Endodermal cell (in vitro differentiated cells): Measurements from ENCODE around the gene PIK3R5. TPM values are rescaled to one million over a fixed set of nuclear protein-coding genes. Genes with fewer than 3 reads are reported as not detected.

Experiments used
- DNase-seq: peaks from one replicate; pipeline ENCODE4 v3.0.0-alpha.2; 2017
- H3K27ac ChIP-seq: 2 replicates; pipeline ENCODE4 v1.5.1; 2013; ENCODE audit warnings: mild to moderate bottlenecking, low read depth, low read length, moderate library complexity
- H3K27me3 ChIP-seq: 2 replicates; pipeline ENCODE4 v1.6.1; 2013; ENCODE audit warnings: mild to moderate bottlenecking, low read length, moderate library complexity; ENCODE audit not compliant: insufficient read depth, control insufficient read depth, poor library complexity, severe bottlenecking
- H3K36me3 ChIP-seq: 2 replicates; pipeline ENCODE4 v1.7.0; 2013; ENCODE audit warnings: mild to moderate bottlenecking, low read length, moderate library complexity; ENCODE audit not compliant: control insufficient read depth, insufficient read depth
- H3K4me1 ChIP-seq: one replicate; pipeline ENCODE4 v1.7.0; 2013; ENCODE audit warnings: low read length; ENCODE audit not compliant: control insufficient read depth, insufficient read depth
- H3K4me3 ChIP-seq: 2 replicates; pipeline ENCODE4 v1.5.1; 2013; ENCODE audit warnings: mild to moderate bottlenecking, low read length, moderate library complexity
- H3K9ac ChIP-seq: 2 replicates; pipeline ENCODE4 v1.6.1; 2013; ENCODE audit warnings: mild to moderate bottlenecking, low read length, moderate library complexity; ENCODE audit not compliant: poor library complexity, severe bottlenecking; ENCODE audit errors: extremely low read depth
- H3K9me3 ChIP-seq: 2 replicates; pipeline ENCODE4 v1.6.1; 2013; ENCODE audit warnings: mild to moderate bottlenecking, low read length, moderate library complexity; ENCODE audit not compliant: control insufficient read depth
- H3K27ac Mint-ChIP-seq: 2 replicates; pipeline ENCODE4 v1.8.0; 2020; ENCODE audit warnings: mixed read lengths
- H3K27me3 Mint-ChIP-seq: 2 replicates; pipeline ENCODE4 v1.8.0; 2021; ENCODE audit warnings: mild to moderate bottlenecking, mixed read lengths; ENCODE audit not compliant: insufficient read depth
- H3K36me3 Mint-ChIP-seq: 2 replicates; pipeline ENCODE4 v1.8.0; 2020; ENCODE audit warnings: low read depth, mixed read lengths
- H3K4me1 Mint-ChIP-seq: 2 replicates; pipeline ENCODE4 v1.8.0; 2020; ENCODE audit warnings: mixed read lengths
- H3K4me3 Mint-ChIP-seq: 2 replicates; pipeline ENCODE4 v1.8.0; 2020; ENCODE audit warnings: mild to moderate bottlenecking, moderate library complexity, mixed read lengths
- H3K9me3 Mint-ChIP-seq: 2 replicates; pipeline ENCODE4 v1.8.0; 2020; ENCODE audit warnings: mild to moderate bottlenecking, mixed read lengths
- CTCF ChIP-seq: fragments of 200-600 bp; sonication (generic); conservative IDR thresholded peaks from 2 replicates; pipeline ENCODE4 v1.5.0; 2021; ENCODE audit warnings: antibody characterized with exemption, mild to moderate bottlenecking
- WGBS, 2 experiments: methylation state at CpG; one replicate each; pipeline versions ENCODE4 v1.1.5 to v1.1.7; 2013; ENCODE audit warnings: missing lambda C conversion rate in 2 of 2, mixed read lengths in 1 of 2; ENCODE audit not compliant: insufficient coverage in 1 of 2, insufficient read length in 1 of 2; 5-methylcytosine and 5-hydroxymethylcytosine counted together
- total RNA-seq, 2 donors: library from RNA; stranded (reverse); fragmentation: NEBNext Ultra II Directional in 1 of 2; extraction: Animal tissue kit (Norgen Biotek cat#: 25700) in 1 of 2; gene quantifications; 2 replicates in 1 of 2; 3 replicates in 1 of 2; pipeline ENCODE4 v1.2.1, GENCODE V29; 2021

Gene PIK3R5
- total RNA-seq, 2 donors from 2014 or later: 10.4 to 37.0 TPM

GRCh38 chr17:8884336-8884990 is 81.0 kb downstream of the PIK3R5 start:
- TF ChIP-seq CTCF: no peak
- no peak overlapping the region for H3K27ac ChIP-seq
- H3K9me3 ChIP-seq: no peaks in the 10 kb centered on the region
- no peak overlapping the region for H3K9ac ChIP-seq
- Mint-ChIP-seq H3K4me1 (peaks cover 6% of the 10 kb centered on the region), H3K36me3 (peaks cover 8% of the 10 kb centered on the region), H3K9me3 (no peaks in the 10 kb centered on the region), H3K4me3 (no peak overlapping the region), H3K27me3 (peaks cover 2% of the 10 kb centered on the region), H3K27ac (no peak overlapping the region)
- WGBS, 2 experiments: 91 to 95% methylated on average over 10 to 16 of the region's 16 CpGs
- peaks cover 2% of the 10 kb centered on the region for H3K4me1 ChIP-seq
- no peaks in the 10 kb centered on the region for H3K27me3 ChIP-seq
- peak; percentile 50 for DNase-seq
- H3K36me3 ChIP-seq: peaks cover 6% of the 10 kb centered on the region
- no peak overlapping the region for H3K4me3 ChIP-seq

- H3K27me3 ChIP-seq: no peaks in the 10 kb centered on the region
- no peak for DNase-seq
Measured at GRCh38 chr17:8883353-8883752, 82.2 kb downstream of the PIK3R5 start.

GRCh38 chr17:8881606-8882005 is 83.9 kb downstream of the PIK3R5 start:
- H3K27ac Mint-ChIP-seq: no peak overlapping the region
- H3K27me3 Mint-ChIP-seq: peaks cover 2% of the 10 kb centered on the region
- Histone ChIP-seq H3K9me3 (no peaks in the 10 kb centered on the region), H3K36me3 (peaks cover 6% of the 10 kb centered on the region), H3K4me1 (peaks cover 9% of the 10 kb centered on the region), H3K27me3 (no peaks in the 10 kb centered on the region), H3K9ac (no peak overlapping the region), H3K4me3 (no peak overlapping the region), H3K27ac (no peak overlapping the region)
- no peak overlapping the region for H3K4me3 Mint-ChIP-seq
- WGBS, 2 experiments: 93 to 97% methylated on average over 4 to 7 of the region's 7 CpGs
- TF ChIP-seq CTCF: no peak
- H3K4me1 Mint-ChIP-seq: peaks cover 16% of the 10 kb centered on the region
- H3K36me3 Mint-ChIP-seq: peaks cover 10% of the 10 kb centered on the region
- no peaks in the 10 kb centered on the region for H3K9me3 Mint-ChIP-seq
- no peak for DNase-seq

More at GRCh38 chr17:8883353-8883752, 82.2 kb downstream of the PIK3R5 start:
- no peak overlapping the region for H3K4me3 Mint-ChIP-seq
- H3K9me3 ChIP-seq: no peaks in the 10 kb centered on the region
- H3K4me1 ChIP-seq: peaks cover 9% of the 10 kb centered on the region
- H3K27ac ChIP-seq: no peak overlapping the region
- H3K27ac Mint-ChIP-seq: no peak overlapping the region
- WGBS, 2 experiments: 86 to 91% methylated on average over 4 of the region's 4 CpGs
- no peaks in the 10 kb centered on the region for H3K9me3 Mint-ChIP-seq
- H3K36me3 Mint-ChIP-seq: peaks cover 8% of the 10 kb centered on the region
- no peak overlapping the region for H3K4me3 ChIP-seq
- no peak overlapping the region for H3K9ac ChIP-seq
- no peak for TF ChIP-seq CTCF
- H3K27me3 Mint-ChIP-seq: peaks cover 2% of the 10 kb centered on the region
- H3K4me1 Mint-ChIP-seq: peaks cover 14% of the 10 kb centered on the region
- H3K36me3 ChIP-seq: peaks cover 6% of the 10 kb centered on the region
